HepG2 (cell line): ENCODE results near the gene TOMM6. TPM values are rescaled to one million over a fixed set of nuclear protein-coding genes. Genes with fewer than 3 reads are reported as not detected.

Source experiments
- ATAC-seq: fragments of 200-7000 bp; cut with Tn5 transposase; 3 replicates; pipeline ENCODE4 v1.9.1; 2020; ENCODE audit warnings: mild to moderate bottlenecking, moderate library complexity
- BruUV-seq: library from RNA; stranded (reverse); fragments of 400-500 nt; replicated peaks from 2 replicates; lab custom pipeline; 2021; lab: Mats Ljungman, UMichigan
- CTCF ChIA-PET: fragments of 300-600 bp; formaldehyde crosslinking; extraction: SDS; loops from one replicate; lab custom pipeline; 2021; ENCODE audit warnings: low total read pairs, inconsistent platforms, low intra/inter-chr PET ratio; lab: Yijun Ruan, JAX
- POLR2A ChIA-PET: fragments of 350-600 bp; sonication (Branson Sonifier 250); formaldehyde crosslinking; loops from one replicate; lab custom pipeline; 2020; ENCODE audit warnings: antibody characterized with exemption, inconsistent platforms; lab: Yijun Ruan, JAX
- DNase-seq: peaks from one replicate; pipeline ENCODE4 v3.0.0-alpha.2; 2015; ENCODE audit warnings: low spot score
- FAIRE-seq: peaks from 3 replicates; lab custom pipeline; 2011; peaks lifted over from hg19 to GRCh38; lab: Jason Lieb, UNC
- H2AFZ ChIP-seq: one replicate; pipeline ENCODE4 v1.6.1; 2011; ENCODE audit warnings: low read length, inconsistent platforms
- H3K27ac ChIP-seq: fragments of 300-600 bp; 3 replicates; pipeline ENCODE4 v1.8.0; 2011; ENCODE audit warnings: mixed run types, mild to moderate bottlenecking, mixed read lengths, low read length, inconsistent platforms; ENCODE audit not compliant: insufficient read depth; ENCODE audit errors: extremely low read length
- H3K27me3 ChIP-seq, 2 experiments: fragments of 200-600 bp in 1 of 2; 2 replicates in 1 of 2; 3 replicates in 1 of 2; pipeline versions ENCODE4 v1.6.0 to v1.8.0; 2011; ENCODE audit warnings: low read length in 2 of 2, mild to moderate bottlenecking in 2 of 2, moderate library complexity in 2 of 2, inconsistent platforms in 1 of 2; ENCODE audit not compliant: insufficient read depth in 2 of 2, control insufficient read depth in 1 of 2
- H3K36me3 ChIP-seq, 2 experiments: fragments of 200-600 bp in 1 of 2; replicated peaks in 1 of 2; 2 replicates in 1 of 2; 3 replicates in 1 of 2; pipeline versions ENCODE4 v1.5.1 to v1.8.0; 2011; ENCODE audit warnings: low read length in 2 of 2, inconsistent platforms in 1 of 2; ENCODE audit not compliant: insufficient read depth in 2 of 2, control insufficient read depth in 1 of 2
- H3K4me1 ChIP-seq: 2 replicates; pipeline ENCODE4 v1.5.1; 2012; ENCODE audit warnings: low read length, inconsistent platforms; ENCODE audit not compliant: insufficient read depth
- H3K4me2 ChIP-seq: 2 replicates; pipeline ENCODE4 v1.6.0; 2011; ENCODE audit warnings: low read depth, low read length, inconsistent platforms
- H3K4me3 ChIP-seq, 3 experiments: fragments of 200-600 bp in 1 of 3; sonication (generic), shearing (Covaris generic) in 1 of 3; replicated peaks in 1 of 3; 2 replicates each; pipeline ENCODE4 v1.5.1; 2011 to 2016; ENCODE audit warnings: low read length in 3 of 3, inconsistent platforms in 2 of 3, low read depth in 2 of 3, mild to moderate bottlenecking in 2 of 3, control low read depth in 1 of 3, mixed read lengths in 1 of 3; ENCODE audit not compliant: insufficient read depth in 1 of 3
- H3K79me2 ChIP-seq: one replicate; pipeline ENCODE4 v1.6.1; 2011; ENCODE audit warnings: low read length, inconsistent platforms; ENCODE audit not compliant: insufficient read depth
- H3K9ac ChIP-seq: 2 replicates; pipeline ENCODE4 v1.6.0; 2011; ENCODE audit warnings: mild to moderate bottlenecking, low read depth, low read length, inconsistent platforms; ENCODE audit not compliant: insufficient read depth
- H3K9me3 ChIP-seq: 2 replicates; pipeline ENCODE4 v1.5.1; 2012; ENCODE audit warnings: mild to moderate bottlenecking, low read length
- H4K20me1 ChIP-seq: 2 replicates; pipeline ENCODE4 v1.6.0; 2011; ENCODE audit warnings: inconsistent platforms, mild to moderate bottlenecking, low read length, moderate library complexity; ENCODE audit not compliant: insufficient read depth
- DMAP1 ChIP-seq: IDR thresholded peaks from 2 replicates; pipeline ENCODE4 v1.6.1; 2016
- FOXO1 ChIP-seq: sonication (generic); formaldehyde crosslinking; IDR thresholded peaks from 2 replicates; pipeline ENCODE4 v1.4.0; 2020; ENCODE audit warnings: missing genetic modification reagents
- GATA4 ChIP-seq: sonication (generic); IDR thresholded peaks from 2 replicates; pipeline ENCODE4 v1.6.1; 2016; ENCODE audit warnings: antibody characterized with exemption, low read depth, borderline replicate concordance
- GTF3A ChIP-seq: sonication (generic); formaldehyde crosslinking; conservative IDR thresholded peaks from 2 replicates; pipeline ENCODE4 v1.4.0; 2020; ENCODE audit warnings: mild to moderate bottlenecking, missing genetic modification reagents
- HNF1A ChIP-seq, 2 experiments: sonication (generic) in 1 of 2; formaldehyde crosslinking in 1 of 2; IDR thresholded peaks; 2 replicates each; pipeline versions ENCODE4 v1.4.0 to v1.6.1; 2016 to 2020; ENCODE audit warnings: borderline replicate concordance in 1 of 2, low read depth in 1 of 2, mild to moderate bottlenecking in 1 of 2, missing genetic modification reagents in 1 of 2
- JUNB ChIP-seq: sonication (generic); formaldehyde crosslinking; IDR thresholded peaks from 2 replicates; pipeline ENCODE4 v1.8.0; 2022; ENCODE audit warnings: missing genetic modification reagents, mild to moderate bottlenecking, borderline replicate concordance
- ZNF646 ChIP-seq: sonication (generic); formaldehyde crosslinking; IDR thresholded peaks from 2 replicates; pipeline ENCODE4 v1.9.0; 2021; ENCODE audit warnings: mild to moderate bottlenecking, missing genetic modification reagents
- WGBS: methylation state at CpG from one replicate; pipeline ENCODE4 v1.1.6; 2017; ENCODE audit warnings: low lambda C conversion rate; 5-methylcytosine and 5-hydroxymethylcytosine counted together
- in situ Hi-C: cut with HindIII; loops from 2 replicates; pipeline ENCODE4 v1.10.0; 2017; ENCODE audit warnings: low pct_unique_long_range_greater_than_20kb; ENCODE audit not compliant: extremely low pct_ligation_motif_present
- intact Hi-C: fragments of 100-400 bp; cut with micrococcal nuclease; formaldehyde crosslinking; loops from one replicate; pipeline ENCODE4 v1.10.0; 2022; ENCODE audit not compliant: unreplicated experiment
- polyA plus RNA-seq, 8 experiments: library from polyadenylated mRNA; depleted of rRNA in 3 of 8; stranded (reverse) in 7 of 8; unstranded in 1 of 8; fragments of >200 nt; fragmentation: Illumina TruSeq in 4 of 8; extraction: Trizol in 4 of 8; gene quantifications; 2 replicates each; pipeline versions ENCODE4 v1.2.1 to v1.2.3, GENCODE V29; 2011 to 2016; ENCODE audit warnings: low read depth in 4 of 8, missing spikeins in 1 of 8, mixed read lengths in 1 of 8; ENCODE audit not compliant: insufficient read depth in 1 of 8
- total RNA-seq, 5 experiments: library from RNA; depleted of rRNA; stranded (reverse); fragments of >200 nt; fragmentation: Illumina TruSeq; extraction: Trizol; gene quantifications; 2 replicates each; pipeline ENCODE4 v1.2.3, GENCODE V29; 2016; ENCODE audit warnings: low read depth in 1 of 5

The TOMM6 gene
- total and polyA plus RNA-seq, 2 of the 13 experiments (the other 11 are each of a cell fraction or from before 2014, with no cell fraction given) = 320 to 321 TPM

GRCh38 chr6:41769376-41769775 lies 18.1 kb upstream of the TOMM6 start:
- 97% methylated on average over 8 of the region's 8 CpGs for WGBS
- H3K27me3 ChIP-seq = no peaks in the 10 kb centered on the region
- intact Hi-C loops = loop anchor here (2.0 kb wide), 1 partner anchor 35 kb away; the partner anchor contains the start of gene TFEB
- no peaks in the 10 kb centered on the region for H4K20me1 ChIP-seq
- ATAC-seq (no peak), DNase-seq (no peak), FAIRE-seq (no peak)
- peak overlapping the region; percentile 62 for H3K9ac ChIP-seq
- no peaks in the 10 kb centered on the region for H3K9me3 ChIP-seq
- H3K79me2 ChIP-seq = no peaks in the 10 kb centered on the region
- TF ChIP-seq GATA4 (0 out of 2 replicates have a peak, but pooled peaks have one; percentile 19), DMAP1 (CRISPR knock-in tag) (0 out of 2 replicates have a peak, but pooled peaks have one; percentile 8), HNF1A (IDR thresholded peaks at IDR 0.05; ENCODE audit: low read depth) (no peak), HNF1A (CRISPR knock-in tag; IDR thresholded peaks at IDR 0.05; ENCODE audit: borderline replicate concordance) (0 out of 2 replicates have a peak, but pooled peaks have one; percentile 4), FOXO1 (peak; percentile 3; the same call in 1 of the 2 replicates), JUNB (CRISPR knock-in tag) (no peak), GTF3A (CRISPR knock-in tag) (0 out of 2 replicates have a peak, but pooled peaks have one; percentile 59), ZNF646 (CRISPR knock-in tag) (no peak)
- no TSS peak for BruUV-seq
- peaks cover 38% of the 10 kb centered on the region for H3K4me1 ChIP-seq
- in situ Hi-C loops = no loop called here
- H2AFZ ChIP-seq = no peak overlapping the region
- POLR2A ChIA-PET = interaction anchor here (1.0 to 4.6 kb wide), 11 partner anchors 10 to 281 kb away, joined by 4 to 112 read pairs (median 7); partner anchors contain the start of genes FRS3, PGC, TAF8 and TFEB
- H3K36me3 ChIP-seq = peaks cover 14 to 30% of the 10 kb centered on the region in 2 experiments; a peak in 4 of 5 replicates
- H3K4me2 ChIP-seq = peak overlapping the region; percentile 63
- H3K4me3 ChIP-seq = no peak overlapping the region
- CTCF ChIA-PET = no interaction called here
- H3K27ac ChIP-seq = peak overlapping the region; percentile 75
